Erythroblast (primary cell): ENCODE data around the gene GNAZ.

Experiments used
- GATA1 ChIP-seq: IDR thresholded peaks from 2 replicates; pipeline ENCODE4 v1.6.1; 2011; ENCODE audit warnings: low read depth, mild to moderate bottlenecking, control low read depth, low read length, moderate library complexity
- POLR2A ChIP-seq: IDR thresholded peaks from 2 replicates; pipeline ENCODE4 v1.6.1; 2011; ENCODE audit warnings: mild to moderate bottlenecking, low read length

- TF ChIP-seq POLR2A (no peak), GATA1 (no peak)
Observed at GRCh38 chr22:23091760-23092159, 21.4 kb downstream of the GNAZ start.
